NT2/D1 (cell line): ENCODE measurements around the gene ING4.

Source experiments
- SUZ12 ChIP-seq: IDR thresholded peaks from 2 replicates; pipeline ENCODE4 v1.6.1; 2011; ENCODE audit not compliant: insufficient read length, insufficient read depth; ENCODE audit errors: extremely low read depth
- YY1 ChIP-seq: IDR thresholded peaks from 2 replicates; pipeline ENCODE4 v1.6.1; 2011; ENCODE audit not compliant: insufficient read length, insufficient read depth
- ZNF274 ChIP-seq: IDR thresholded peaks from 2 replicates; pipeline ENCODE4 v1.6.1; 2011; ENCODE audit warnings: mild to moderate bottlenecking, low read depth, low read length

DNA sequence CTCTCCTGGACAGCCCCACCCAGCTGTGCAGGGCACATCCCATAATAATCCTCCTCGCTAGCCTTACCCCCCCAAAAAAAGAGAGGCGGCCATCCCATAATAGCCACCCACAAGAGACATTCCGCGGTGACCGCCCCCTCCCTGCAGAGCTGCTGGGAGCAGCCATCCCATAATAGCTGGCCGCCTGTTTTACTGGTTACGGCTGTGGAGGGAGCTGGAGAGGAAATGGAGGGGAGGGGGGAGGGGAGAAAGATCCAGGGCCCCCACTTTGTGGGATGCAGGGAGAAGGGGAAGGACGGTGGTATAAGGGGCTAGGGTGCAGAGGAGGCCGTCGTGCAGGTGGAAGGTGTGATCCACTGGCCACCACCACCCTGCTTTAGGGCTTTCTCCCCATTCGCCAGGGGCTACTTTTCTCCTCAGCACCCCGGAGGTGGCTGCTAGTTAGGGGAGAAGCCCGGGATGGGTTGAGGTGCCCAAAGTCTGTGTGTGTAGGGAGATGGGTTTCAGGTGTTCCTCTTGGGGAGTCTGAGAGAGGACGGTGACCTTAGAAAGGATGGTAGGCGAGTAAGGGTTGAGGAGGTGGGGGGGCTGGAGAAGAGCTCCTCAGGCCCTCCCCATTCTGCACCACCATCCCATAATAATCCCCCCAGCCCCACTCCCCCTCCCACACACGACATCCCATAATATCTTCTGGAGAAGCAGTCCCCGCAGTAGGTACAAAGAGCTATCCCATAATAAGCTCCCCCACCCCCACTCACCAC lies 49.7 kb downstream of the ING4 start:
- TF ChIP-seq ZNF274 (no peak), SUZ12 (no peak), YY1 (no peak)
